AG20443 (cell line): ENCODE results near the gene FASTKD3.
"Not testable (repeated sequence)": the region's sequence is repeated elsewhere in the genome, so short reads cannot be mapped to it uniquely, and the experiment has no call there.

Source experiments
- DNase-seq: peaks from one replicate; pipeline ENCODE4 v3.0.0; 2012; ENCODE audit warnings: low spot score, mixed read lengths

The FASTKD3 gene, protein sequence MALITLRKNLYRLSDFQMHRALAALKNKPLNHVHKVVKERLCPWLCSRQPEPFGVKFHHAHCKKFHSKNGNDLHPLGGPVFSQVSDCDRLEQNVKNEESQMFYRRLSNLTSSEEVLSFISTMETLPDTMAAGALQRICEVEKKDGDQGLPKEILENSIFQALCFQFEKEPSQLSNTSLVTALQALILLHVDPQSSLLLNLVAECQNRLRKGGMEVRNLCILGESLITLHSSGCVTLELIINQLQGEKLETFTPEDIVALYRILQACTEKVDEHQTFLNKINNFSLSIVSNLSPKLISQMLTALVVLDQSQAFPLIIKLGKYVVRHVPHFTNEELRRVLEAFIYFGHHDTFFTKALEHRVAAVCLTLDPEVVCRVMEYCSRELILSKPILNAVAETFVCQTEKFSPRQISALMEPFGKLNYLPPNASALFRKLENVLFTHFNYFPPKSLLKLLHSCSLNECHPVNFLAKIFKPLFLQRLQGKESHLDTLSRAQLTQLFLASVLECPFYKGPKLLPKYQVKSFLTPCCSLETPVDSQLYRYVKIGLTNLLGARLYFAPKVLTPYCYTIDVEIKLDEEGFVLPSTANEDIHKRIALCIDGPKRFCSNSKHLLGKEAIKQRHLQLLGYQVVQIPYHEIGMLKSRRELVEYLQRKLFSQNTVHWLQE

DNA sequence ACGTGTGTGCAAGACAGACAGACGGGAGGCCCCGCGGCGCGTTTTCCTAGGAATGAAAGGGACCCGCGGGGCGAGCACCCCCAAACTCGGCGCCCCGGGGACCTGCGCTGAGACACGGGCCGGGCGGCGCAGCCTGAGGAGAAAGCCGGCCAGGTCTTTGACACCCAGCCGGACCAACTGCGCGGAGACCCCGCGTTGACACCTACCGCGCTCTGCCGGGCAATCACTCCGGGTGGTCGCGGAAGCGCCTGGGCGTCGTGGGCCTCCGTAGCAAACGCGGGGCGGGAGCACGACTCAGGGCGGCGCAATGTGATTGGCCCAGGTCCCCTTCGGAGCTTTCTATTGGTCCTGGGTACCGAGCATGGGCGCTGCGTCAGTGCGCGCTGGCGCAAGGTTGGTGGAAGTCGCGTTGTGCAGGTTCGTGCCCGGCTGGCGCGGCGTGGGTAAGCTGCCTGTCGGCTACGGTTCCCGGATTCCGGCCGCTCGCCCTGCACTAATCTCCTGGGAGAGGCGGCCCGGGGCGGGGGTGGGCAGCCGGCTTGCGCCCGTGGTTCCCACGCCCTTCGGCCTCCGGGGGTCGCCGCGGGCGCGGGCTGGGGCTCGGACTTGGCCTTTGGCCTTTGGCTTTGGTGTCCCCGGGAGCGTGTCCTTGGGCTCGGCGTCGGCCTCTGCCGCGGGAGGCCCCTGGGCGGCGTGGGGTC, at the start of gene FASTKD3, which contains the start of gene MTRR:
TSS of gene FASTKD3 (minus strand) at position 259 of the 701 bp plus-strand sequence. CDS start 948 bp downstream, outside the sequence.
TSS of gene MTRR (plus strand) at position 376 of the 701 bp plus-strand sequence. CDS start 1,647 bp downstream, outside the sequence.
- peak; percentile 98 for DNase-seq

DNA sequence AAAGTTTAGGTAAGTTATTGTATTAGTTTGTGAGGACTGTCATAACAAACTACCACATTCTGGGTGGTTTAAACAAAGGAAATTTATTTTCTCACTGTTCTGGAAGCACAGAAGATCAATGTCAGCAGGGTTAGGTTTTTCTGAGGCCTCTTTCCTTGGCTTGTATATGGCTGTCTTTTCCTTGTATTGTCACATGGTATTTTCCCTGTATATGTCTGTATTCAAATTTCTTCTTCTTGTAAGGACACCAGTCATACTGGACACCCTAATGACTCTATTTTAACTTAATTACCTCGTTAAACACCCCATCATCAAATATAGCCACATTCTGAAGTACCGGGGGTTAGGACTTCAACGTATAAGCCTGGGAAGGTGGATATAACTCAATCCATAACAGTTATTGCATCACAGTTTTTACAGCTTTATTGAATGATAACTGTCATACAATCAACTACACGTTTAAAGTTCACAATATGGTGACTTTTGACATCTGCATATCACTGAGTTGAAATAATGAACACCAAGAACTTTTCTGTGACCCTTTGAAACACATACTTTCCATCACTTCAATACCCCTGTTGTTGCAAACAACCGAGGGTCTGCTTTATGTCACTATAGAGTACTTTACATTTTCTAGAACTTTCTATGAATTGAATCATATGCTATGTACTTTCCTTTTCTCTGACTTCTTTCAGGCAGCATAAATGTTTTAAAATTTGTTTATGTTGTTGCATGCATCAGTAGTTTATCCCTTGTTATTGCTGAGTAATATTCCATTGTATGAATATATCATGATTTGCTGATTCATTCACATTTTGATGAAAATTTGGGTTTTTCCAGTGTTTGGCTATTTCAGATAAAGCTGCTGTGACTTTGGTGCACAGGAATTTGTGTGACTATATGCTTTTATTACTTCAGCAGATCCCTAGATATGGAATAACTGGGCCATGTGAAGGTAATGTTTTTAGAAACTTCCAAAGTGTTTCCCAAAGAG, 48.6 kb upstream of the FASTKD3 start:
- no peak for DNase-seq

DNA sequence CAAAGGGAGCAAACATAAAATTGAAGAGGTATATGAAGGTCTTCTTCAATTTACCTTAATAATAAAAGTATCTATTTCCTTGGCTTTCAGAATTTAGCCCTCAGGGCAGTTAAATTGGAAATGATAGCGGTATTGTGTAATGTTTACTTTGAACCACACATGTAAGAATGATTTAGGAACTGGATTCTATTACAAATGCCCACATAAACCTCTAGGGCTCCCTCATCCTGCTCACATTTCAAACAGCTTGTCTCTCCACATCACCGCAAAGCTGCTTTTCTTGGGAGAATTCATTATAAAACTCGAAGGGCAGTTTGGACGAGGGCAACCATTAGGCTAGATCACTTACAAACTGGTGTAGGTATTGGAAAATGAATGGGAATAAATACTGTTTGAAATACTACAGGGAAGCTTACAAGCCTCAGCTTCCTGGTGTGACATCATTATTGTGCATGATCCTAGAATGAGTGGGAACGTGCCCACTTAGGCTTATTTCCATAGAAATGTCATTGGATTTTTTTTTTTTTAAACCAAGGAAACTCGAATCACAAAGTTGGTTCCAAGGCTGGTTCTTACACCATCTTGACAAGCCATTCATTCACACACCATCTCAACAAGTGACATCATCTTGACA, 47.5 kb upstream of the FASTKD3 start:
- DNase-seq: no peak

DNA sequence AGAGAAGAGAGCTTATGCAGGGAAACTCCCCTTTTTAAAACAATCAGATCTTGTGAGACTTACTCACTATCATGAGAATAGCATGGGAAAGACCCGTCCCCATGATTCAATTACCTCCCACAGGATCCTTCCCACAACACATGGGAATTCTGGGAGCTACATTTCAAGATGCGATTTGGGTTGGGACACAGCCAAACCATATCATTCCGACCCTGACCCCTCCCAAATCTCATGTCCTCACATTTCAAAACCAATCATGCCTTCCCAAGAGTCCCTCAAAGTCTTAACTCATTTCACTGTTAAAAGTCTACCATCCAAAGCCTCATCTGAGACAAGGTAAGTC, 42.6 kb upstream of the FASTKD3 start:
- not testable (repeated sequence) for DNase-seq

DNA sequence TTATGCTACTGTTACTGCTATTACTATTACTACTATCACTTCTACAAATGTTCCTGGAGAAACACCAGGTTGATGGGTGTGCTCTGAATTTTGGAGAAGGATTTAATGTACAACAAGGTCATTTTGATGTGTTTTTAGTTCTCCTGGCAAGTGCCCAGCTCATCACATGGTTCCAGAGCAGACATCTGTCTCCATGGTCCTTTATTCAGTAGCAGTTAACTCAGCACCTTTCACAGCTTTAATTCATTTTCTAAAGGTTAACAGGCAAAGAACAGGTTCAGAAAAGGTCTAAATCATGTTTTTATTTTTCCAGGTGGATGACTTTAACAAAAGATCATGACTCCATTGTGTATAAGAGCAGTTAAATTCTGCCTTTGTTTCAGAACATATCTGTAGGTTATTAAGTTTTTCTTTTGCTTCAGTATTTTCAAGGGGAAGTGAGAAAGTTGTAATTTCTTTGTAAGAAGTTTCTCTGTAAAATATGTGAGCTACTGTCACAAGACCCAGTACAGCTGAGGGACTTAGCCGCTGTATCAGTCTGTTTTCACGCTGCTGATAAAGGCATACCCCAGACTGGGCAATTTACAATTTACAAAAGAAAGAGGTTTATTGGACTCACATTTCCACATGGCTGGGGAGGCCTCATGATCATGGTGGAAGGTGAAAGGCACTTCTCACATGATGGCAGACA, 42.1 kb upstream of the FASTKD3 start:
- DNase-seq: no peak

DNA sequence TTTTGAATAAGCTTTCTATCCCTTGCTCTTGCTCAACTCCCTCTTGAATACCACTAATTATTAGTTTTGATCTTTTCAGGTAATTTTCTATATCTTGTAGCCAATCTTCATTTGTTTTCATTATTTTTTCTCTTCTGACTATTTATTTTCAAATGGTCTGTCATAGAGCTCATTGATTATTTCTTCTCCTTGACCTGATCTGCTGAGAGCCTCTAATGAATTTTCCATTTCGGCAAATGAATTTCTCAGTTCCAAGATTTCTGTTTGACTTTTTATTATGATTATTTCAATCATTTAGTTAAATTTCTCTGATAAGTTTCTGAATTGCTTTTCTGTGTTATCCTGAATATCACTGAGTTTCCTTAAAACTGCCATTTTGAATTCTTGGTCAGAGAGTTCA, 39.5 kb upstream of the FASTKD3 start:
- DNase-seq: no peak

DNA sequence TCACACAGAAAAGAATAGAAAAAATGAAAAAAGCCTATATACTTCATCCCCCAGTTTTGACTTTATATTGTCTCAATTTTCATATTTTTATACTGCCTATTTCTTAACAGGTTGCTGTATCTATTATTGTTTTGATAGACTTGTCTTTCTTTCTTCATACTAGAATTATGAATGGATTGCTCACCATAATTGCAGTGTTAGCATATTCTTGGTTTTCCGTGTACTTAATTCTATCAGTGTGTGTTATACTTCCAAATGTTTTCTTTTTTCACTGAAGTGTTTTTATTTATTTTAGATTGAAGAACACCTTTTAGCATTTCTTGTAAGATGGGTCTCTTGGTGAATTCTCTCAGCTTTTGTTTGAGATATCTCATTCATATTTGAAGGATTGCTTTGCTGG, 38.8 kb upstream of the FASTKD3 start:
- no peak for DNase-seq

DNA sequence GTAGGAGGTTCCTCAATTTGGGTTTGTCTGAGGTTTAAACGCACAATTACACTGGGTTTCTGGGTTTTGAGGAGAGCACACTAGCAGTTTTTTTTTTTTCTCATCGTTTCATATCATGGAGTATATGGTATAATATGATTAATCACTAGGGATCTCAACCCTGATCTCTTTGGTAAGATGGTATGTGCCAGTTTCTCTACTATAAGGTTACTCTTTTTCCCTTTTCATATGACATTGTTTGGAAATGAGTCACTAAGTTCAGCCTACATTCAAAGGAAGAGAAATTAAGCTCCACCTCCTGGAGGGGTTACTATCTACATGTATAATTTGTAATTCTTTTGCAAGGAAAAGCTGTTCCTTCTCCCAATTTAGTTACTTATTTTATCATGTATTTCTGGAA, 35.3 kb upstream of the FASTKD3 start:
- DNase-seq: no peak

DNA sequence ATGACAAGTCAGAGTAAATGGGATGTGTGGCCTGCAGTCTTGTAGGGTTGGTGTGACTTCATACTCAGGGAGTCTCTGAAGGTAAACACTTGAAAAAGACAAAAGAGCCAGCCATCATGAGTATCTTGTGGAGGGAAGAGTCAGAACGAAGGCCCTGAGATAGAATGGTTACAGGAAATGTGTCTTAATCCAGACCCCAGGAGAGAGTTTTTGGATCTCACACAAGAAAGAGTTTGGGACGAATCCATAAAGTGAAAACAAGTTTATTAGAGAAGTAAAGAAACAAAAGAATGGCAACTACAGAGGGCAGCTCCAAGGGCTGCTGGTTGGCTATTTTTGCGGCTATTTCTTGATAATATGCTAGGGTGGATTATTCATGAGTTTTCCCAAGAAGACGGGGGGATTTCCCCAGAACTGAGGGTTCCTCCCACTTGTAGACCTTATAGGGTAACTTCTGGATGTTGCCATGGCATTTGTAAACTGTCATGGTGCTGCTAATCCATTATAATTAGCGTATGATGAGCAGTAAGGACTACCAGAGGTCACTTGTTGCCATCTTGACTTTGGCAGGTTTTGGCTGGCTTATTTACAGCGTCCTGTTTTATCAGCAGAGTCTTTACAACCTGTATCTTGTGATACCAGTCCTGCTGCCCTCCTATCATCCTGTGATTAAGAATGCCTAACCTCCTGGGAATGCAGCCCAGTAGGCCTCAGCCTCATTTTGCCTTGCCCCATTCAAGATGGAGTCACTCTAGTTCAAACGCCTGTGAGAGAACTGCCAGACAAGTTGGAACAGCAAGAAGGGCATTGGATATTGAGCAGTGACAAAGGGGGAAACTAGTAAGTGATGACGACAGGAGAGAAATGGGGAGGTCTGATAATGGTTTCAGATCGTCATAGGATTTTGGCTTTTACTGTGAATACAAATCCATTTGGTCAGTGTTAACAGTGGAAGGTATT, 34.1 kb upstream of the FASTKD3 start:
- DNase-seq: no peak

DNA sequence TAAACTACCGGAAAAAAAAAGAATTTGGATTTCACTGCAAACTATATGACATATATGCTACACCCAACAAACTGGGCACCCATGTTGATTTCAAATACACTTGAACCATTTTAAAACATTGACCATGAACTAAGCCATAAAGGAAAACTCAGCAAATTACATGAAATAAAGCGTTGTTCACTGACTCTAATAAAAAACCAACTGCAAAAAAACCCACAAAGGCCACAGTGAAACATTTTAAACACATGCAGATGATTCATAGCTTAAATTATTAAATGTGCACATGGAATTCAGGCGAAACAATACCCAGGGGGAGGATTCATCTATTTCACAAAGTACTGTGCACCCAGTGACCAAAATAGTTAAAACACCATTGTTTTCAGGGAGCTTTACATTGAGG, 33.4 kb upstream of the FASTKD3 start:
- DNase-seq: no peak

DNA sequence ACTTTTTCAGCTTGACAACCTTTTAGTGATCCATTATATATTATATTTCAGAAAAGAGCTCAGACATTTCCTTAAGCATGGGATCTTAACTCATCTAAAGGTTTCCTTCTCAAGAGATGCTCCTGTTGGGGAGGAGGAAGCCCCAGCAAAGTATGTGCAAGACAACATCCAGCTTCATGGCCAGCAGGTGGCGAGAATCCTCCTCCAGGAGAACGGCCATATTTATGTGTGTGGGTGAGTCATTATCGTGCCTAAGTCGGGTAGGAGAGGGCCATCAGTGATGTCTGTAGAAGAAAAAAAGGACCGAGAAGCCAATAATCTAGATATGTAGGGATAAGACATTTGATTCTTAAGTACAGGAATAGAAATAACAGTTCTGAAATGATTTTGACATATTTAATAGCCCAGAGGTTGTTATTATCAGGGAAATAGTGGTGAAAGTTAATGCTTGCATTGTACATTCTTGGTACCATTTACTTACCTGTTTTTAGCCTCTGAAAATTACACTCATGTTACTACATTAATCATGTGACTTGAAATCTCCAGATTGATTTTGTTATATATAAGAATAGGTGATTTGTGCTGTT, 28.3 kb upstream of the FASTKD3 start:
- peak; percentile 20 for DNase-seq

DNA sequence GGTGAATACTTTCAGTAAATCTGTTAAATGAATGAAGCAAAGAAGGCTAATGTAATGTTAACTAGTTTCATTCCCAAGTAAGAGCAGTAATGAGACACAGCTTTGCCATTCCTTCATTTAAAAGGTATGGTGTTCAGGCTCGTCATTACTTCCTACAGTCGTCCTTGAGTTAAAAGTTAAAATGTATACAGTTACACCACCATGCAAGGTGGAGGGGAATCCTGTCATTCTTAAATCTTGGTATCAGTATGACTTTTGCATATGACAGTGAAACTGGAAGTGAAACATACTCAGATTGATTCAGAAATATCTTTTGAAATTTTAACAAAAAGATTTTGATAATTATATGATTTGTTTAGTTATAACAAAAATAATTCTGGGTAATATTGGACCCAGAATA, 26.0 kb upstream of the FASTKD3 start:
- DNase-seq: no peak

DNA sequence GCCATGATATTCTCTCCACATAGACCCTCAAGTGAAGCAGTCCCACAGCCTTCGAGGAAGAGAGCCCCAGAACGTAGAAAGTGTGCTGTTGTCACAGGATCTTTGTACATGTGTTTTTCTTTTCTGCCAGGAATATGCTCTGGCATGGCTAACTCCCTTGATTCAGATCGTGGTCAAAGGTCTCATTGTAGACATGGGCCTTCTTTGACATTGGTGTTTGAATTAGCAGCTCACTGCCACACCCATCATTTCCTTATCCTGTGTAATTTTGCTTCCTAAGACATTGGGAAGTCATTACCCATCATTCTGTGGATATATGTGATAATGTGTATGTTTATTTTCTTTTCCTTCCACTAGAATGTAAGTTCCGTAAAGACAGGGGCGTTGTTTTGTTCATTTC, 25.6 kb upstream of the FASTKD3 start:
- DNase-seq: no peak

DNA sequence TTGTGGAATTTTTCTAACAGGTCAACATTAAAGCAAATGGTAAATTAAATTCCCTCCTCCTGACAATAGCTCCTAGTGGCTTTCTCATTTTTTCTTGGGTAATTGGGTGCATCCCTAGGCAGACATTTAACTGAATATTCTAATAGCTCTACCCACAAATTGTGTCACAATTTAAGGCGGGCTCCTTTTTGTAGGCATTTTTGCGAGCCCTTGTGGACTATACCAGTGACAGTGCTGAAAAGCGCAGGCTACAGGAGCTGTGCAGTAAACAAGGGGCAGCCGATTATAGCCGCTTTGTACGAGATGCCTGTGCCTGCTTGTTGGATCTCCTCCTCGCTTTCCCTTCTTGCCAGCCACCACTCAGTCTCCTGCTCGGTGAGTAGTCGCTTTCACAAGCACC, 20.1 kb upstream of the FASTKD3 start:
- DNase-seq: no peak

DNA sequence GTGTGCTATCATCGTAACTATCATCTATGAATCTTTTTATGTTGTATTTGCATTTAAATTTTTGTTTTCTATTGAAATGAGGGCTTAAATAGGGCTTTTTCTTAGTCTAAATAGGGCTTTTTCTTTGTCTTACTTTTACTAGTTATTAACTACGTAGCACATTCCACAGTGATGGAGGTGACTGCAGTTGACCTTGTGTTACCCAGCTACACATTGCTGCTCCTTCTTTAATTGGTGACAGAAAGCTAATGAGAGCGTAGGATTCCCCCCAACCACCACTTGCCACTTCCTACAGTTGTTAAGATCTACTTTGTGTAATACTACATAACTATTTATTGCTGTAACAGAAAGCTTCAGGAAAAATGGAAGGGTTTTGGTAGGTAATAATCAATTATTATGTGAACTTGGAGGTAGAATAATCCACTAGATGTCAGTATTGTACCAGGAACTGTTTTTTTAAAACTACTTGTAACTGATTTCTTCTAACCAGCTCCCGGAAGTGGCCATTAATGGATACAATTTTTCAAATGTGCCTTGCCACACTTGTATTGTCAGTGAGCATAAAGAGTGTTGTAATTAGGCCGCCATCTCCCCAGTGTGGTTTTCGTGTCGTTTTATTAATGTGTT, 18.1 kb upstream of the FASTKD3 start:
- DNase-seq: peak; percentile 58

DNA sequence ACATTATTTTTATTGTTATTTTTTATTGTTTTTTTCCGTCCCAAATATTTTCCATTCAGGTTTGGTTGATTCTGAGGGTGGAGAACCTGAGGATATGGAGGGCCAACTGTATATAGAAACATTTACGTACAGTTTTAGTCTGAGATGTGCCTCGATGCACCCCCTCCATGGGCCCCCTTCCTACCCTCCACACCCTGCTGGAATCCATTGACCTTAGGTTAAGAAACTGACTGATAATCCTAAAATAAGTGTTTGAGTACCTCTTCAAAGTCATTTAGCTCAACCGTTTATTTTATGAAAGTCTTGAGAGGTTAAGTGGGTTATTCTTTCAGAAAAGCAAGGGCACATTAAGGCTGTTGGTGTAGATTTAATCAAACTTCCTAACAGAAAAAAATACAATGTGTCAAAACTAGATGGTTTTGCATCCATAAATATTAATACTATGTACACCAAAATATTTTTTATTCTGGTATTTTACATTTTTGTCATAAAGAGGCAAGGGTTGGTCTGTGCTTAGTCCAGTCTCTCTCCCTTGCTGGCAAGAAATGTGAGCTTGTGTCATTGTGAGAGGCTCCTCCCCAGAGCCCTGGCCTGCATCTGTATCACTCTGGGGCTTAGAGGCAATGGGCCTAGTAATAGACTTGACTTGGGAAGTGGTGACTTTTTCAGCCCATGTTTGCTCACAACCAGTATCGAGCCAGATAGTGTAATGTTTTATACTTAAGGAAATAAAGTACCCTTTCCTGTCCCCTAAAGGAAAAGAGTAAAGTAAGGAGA, 15.8 kb upstream of the FASTKD3 start:
- peak; percentile 17 for DNase-seq

DNA sequence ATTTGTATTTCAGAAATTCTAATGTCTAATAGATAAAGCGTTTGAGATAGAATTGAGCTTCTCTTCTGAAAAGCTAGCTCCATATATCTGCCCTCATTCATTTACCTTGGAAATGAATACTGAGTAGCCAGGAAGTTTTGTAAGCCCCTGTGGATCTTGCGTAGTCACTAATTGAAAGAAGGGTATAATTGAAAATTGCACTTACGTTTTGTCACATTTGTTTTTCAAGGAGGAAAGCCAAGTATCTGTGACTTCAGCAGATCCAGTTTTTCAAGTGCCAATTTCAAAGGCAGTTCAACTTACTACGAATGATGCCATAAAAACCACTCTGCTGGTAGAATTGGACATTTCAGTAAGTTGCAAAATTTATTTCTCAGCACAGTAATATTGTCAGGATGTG, 14.1 kb upstream of the FASTKD3 start:
- no peak for DNase-seq

DNA sequence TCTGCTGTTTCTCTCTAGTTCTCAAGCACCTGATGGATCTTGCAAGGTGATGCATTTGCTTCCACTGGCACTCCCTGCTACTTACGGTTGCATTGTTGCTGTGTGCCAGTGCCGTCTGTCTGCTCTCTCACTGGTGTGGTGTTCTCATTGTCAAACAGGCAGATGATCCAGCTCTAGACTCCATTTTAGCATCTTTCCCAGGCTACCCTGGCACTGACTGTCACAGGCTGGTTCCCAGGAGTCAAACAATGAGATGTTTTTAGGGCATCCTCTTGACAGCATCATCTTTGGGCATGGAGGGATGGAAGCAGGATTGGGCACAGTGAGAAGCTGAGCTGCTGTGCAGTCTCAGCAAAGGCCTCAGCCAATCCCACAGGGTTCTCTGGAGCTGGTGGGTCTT, 13.0 kb upstream of the FASTKD3 start:
- no peak for DNase-seq
